Mucosa of gallbladder (tissue), 1 donor: ENCODE results near the gene HIVEP3. TPM values are rescaled to one million over a fixed set of nuclear protein-coding genes. Genes with fewer than 3 reads are reported as not detected.
A peak's percentile ranks its signal among the peaks of the same experiment; 100 is the strongest.

Experiments
- DNase-seq: peaks from one replicate; pipeline ENCODE4 v3.0.0-alpha.2; 2020; ENCODE audit warnings: low spot score
- total RNA-seq: library from RNA; stranded (reverse); gene quantifications from one replicate; pipeline ENCODE4 v1.2.1, GENCODE V29; 2021
- donor health status: DM: no; HTN: no; CAD: no.

HIVEP3 gene
- total RNA-seq, 1 donor from 2014 or later: 8.7 TPM

DNA sequence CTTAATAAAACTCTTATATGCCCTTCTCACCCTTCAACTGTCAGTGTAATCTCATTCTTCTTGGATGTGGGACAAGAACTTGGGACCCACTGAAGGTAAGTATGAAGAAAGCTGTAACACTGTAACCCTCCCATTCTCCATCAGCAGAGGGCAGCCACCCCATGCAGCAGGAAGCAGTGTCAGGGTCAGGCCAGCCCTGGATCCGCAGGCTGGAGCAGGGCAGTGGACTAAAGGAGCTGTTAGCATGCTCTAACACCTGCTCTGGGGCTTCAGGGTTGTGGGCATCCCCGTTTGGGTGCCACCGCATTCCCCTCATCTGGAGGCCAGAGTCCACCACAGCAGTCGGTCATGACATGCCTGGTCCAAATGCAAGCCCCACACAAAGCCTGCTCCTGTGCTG is 156.5 kb downstream of the HIVEP3 start:
- no peak for DNase-seq

- no peak for DNase-seq
Observed at GRCh38 chr1:41758904-41759548, 159.7 kb downstream of the HIVEP3 start.

- no peak for DNase-seq
Observed at GRCh38 chr1:41758500-41758899, 160.2 kb downstream of the HIVEP3 start.

GRCh38 chr1:41754540-41754939 is 164.2 kb downstream of the HIVEP3 start:
- DNase-seq: no peak

- DNase-seq: no peak
Observed at GRCh38 chr1:41752514-41753170, 166.1 kb downstream of the HIVEP3 start.

DNA sequence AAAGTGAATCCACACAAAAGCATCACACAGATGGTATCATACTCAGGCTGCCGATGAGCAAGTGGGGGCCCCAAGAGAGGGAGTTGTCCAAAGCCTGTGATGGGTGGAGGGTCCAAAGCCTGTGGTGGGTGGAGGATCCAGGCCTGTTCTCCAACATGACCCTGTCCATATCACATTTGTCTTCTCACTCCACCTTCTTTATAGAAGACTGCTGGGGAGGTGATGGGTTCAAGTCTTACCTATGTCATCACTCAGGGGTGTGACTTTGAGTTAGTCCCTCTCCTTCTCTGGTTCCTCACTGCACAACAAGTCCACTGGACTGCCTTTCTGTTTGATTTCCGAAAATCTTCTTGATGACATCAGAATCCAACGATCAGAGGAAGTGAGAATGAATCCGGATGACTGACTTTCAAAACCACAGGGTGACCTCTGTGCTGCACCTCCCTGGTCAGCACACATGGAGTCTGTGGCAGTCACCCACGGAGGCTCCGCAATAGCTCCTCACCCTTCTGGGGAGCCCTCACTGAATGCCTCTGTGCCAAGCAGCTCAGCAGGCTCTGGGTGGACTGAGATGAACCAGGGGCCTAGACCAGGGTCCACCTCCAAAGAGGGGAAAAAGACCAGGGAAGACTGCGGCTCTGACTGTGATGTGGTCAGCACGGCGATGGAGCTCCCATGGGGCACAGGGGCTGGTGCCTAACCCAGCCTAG is 166.8 kb downstream of the HIVEP3 start:
- no peak for DNase-seq

DNA sequence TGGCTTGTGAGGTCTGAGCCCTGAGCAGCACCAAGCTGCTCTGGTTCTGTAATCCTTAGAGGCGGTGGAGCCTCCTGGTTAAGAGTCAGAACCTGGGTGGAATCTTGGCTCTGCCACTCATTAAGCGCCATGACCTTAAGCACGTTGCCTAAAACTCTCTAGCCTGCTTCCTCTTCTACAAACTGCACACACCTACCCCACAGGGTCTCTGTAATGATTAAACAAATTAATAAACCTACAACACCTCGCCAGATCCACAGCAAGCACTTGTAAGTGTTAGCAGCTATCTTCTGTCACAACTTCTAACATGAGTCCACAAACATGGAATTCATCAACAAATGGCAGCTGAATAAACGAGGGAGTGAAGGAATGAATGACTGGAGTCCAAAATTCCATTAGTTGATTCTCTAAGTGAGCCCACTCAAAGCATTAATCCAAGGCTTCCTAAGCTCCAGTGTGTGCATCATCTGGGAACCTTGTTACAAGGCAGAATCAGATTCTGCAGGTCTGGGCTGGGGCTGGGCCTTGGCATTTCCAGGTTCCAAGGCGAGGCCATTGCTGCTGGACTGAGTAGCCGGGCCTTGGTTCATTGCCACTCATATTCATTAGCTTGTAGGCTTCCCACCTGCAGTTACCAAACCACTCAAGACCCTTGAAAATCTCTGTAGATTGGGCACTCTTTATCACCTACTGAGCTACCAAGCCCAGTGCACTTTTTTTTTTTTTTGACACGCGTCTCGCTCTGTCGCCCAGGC is 168.6 kb downstream of the HIVEP3 start:
- DNase-seq: no peak

- DNase-seq: no peak
Observed at GRCh38 chr1:41745022-41745421, 173.7 kb downstream of the HIVEP3 start.

- DNase-seq: no peak
Observed at GRCh38 chr1:41743366-41743765, 175.4 kb downstream of the HIVEP3 start.

GRCh38 chr1:41742219-41742618 is 176.5 kb downstream of the HIVEP3 start:
- DNase-seq: no peak

GRCh38 chr1:41741244-41741643 is 177.5 kb downstream of the HIVEP3 start:
- no peak for DNase-seq

- DNase-seq: no peak
Observed at GRCh38 chr1:41740630-41741239, 178.0 kb downstream of the HIVEP3 start.

DNA sequence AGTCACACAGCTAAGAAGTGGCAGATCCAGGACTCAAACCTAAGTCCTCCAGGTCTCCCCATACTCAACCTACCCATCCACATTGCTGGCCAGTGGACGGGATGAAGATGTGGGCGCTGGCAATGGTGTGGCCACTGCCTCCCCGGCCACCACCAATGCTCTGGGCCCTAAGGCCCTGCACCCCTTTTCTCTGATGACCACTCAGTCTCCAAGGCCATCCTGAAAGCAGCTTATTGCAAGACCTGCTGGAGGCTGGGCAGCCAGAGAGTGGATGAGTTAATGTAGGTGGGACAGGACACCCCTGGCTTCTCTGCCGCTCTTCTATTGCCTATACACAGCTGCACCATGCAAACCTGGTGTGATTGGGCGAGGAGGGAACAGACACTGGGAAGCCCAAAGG is 178.7 kb downstream of the HIVEP3 start:
- no peak for DNase-seq

GRCh38 chr1:41739061-41739955 is 179.4 kb downstream of the HIVEP3 start:
- peak; percentile 70 for DNase-seq

DNA sequence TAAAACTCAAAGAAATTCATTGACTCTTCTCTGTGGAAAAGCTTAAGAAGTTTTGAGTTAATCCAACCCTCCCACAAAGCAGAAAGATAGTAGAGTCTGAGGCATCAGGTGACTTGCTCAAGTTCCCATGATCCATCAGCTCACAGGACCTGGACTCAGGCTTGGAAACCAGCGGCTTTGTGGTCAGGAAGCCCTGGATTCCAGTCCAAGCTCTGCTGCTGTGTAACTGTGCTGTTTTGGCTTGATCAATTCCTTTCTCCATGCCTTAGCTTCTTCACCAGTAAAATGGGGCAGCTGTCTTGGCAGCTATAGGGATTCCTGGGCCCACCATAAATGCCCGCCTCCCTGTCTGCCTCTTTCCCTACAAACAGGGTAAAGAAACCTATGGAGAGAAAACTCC is 180.2 kb downstream of the HIVEP3 start:
- DNase-seq: no peak

- DNase-seq: no peak
Observed at GRCh38 chr1:41738006-41738405, 180.7 kb downstream of the HIVEP3 start.

DNA sequence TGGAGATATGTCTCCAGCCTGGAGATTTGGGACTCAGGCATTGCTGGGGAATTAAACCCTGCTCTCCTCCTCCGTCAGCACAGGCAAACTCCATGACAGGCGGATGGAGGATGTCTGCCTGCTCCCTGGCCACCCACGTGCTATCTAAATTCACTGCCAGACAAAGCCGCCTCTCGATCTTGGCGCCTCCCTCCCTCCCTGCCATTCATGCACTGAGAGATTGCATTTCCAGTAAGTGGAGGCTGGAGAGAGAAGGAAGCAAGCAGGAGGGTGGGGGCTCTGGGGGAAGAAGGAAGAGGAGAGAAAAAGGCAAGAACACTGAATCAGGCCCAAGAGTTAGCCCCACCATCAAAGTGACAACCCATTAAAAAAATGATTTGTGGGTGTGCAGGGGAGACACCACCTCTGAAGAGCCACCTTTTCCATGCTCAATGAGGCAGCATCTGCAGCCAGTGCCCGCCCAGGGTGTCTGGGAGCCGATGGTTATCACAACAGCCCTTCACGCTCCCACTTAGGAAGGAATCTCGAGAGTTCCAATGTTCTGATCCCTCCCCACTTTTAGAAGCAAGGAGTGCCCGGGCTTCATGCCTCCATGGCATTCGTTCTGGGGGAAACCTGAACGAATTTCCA is 183.0 kb downstream of the HIVEP3 start:
- DNase-seq: no peak

DNA sequence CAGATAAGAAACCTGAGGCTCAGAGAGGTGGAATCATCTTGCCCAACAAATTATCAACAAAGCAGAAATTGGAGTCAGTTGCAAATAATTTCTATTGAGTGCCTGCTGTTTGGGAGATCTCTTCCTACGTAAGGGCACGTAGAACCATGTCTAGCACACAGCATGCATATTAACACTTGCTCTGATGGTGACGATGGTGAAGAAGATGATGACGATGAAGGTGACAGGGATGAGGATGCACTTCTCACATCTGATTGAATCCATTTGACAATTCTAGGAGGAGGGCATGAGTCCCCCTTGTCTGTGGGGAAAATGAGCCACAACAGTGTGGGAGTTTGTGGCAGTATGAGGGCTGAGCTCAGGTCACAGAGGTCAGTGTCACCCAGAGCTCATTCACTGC is 183.6 kb downstream of the HIVEP3 start:
- no peak for DNase-seq

GRCh38 chr1:41734201-41734970 is 184.3 kb downstream of the HIVEP3 start:
- no peak for DNase-seq

GRCh38 chr1:41733725-41734124 is 185.0 kb downstream of the HIVEP3 start:
- DNase-seq: no peak
